KOPT-K1 (cell line): Measurements from ENCODE around the gene CNPY1.

Experiments
- H3K27ac ChIP-seq: fragments of 200-600 bp; sonication (generic); 2 replicates; pipeline ENCODE4 v1.5.1; 2016; ENCODE audit warnings: antibody characterized with exemption, mild to moderate bottlenecking, low read depth, low read length; ENCODE audit not compliant: poor library complexity, severe bottlenecking
- H3K36me3 ChIP-seq: fragments of 200-600 bp; sonication (generic); 2 replicates; pipeline ENCODE4 v1.5.1; 2017; ENCODE audit warnings: antibody characterized with exemption, mild to moderate bottlenecking, low read length, moderate library complexity; ENCODE audit not compliant: insufficient read depth
- H3K9me3 ChIP-seq: fragments of 200-600 bp; sonication (generic); 2 replicates; pipeline ENCODE4 v1.5.1; 2017; ENCODE audit warnings: antibody characterized with exemption, low read length, mild to moderate bottlenecking; ENCODE audit not compliant: insufficient read depth, poor library complexity, severe bottlenecking

The CNPY1 gene

DNA sequence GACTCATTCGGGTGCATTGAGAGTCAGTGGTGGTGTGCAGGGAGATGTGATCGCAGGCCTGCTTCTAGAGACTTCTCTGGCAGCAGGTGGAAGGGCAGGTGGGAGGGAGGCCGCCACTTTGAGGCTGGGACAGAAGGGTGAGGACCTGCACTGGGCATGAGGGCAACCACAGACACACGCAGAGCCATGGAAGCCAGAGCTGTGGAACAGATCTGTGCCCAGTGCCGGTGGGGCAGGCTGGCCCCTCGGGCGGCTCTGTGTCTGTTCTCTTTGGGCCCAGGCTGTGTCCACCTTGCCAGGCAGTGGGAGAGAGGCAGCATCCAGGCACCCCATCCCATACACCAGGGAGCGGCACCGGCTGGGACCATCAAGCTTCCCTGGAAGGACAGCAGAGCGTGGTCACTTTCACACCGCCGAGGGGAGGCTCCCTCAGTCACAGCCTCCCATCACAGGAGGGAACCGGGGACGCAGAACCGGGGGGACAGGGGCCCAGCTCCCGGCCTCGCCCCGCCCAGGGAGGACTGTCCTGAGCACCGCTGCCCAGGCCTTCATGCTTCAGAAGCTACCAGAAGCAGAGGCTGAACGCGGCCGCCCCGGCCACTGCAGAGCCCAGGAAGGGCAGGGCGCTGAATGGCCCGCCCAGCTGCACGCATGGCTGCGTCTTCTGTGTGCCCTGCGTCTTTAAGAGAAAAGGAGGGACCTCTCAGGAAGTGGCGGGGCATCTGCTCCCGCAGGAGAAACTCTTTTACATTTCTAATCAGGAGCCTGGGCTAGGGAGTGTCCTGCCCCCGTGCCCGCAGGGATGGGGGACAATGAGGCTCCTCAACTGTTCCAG lies 56.3 kb downstream of the CNPY1 start:
- no peak overlapping the region for H3K27ac ChIP-seq
- no peaks in the 10 kb centered on the region for H3K36me3 ChIP-seq
- H3K9me3 ChIP-seq: no peaks in the 10 kb centered on the region

DNA sequence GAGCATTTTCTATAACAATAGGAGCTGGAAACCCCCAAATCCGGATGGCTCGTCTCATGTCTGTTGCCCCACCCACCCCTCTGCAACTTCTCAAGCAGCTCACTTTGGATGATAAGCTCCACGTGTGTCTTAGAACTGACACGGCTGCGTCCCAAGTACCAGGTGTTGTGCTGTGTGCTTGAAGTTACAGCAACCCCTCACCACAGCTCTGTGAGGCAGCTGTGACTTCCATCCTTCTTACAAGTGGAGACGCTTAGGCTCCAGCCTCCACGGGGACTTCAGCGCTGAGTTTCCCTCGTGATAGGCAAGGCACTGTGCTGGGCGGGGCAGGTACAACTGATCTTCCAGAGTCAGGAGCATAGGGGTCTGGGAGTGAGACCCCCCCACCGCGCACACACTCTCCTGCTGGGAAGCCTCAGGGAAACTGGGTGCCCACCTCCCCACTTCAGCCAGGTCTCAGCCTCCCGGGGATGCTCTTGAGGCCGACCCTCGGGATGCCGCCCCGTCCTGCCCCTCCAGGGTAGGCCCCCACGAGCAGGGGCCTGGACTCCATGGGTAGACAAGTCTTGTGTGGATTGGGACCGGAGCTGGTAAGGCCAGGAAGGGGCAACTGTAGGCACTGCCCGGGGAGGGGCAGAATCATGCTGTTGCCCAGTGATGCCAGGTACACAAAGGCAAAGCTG lies 57.1 kb downstream of the CNPY1 start:
- H3K27ac ChIP-seq: no peak overlapping the region
- H3K9me3 ChIP-seq: no peaks in the 10 kb centered on the region
- H3K36me3 ChIP-seq: no peaks in the 10 kb centered on the region

DNA sequence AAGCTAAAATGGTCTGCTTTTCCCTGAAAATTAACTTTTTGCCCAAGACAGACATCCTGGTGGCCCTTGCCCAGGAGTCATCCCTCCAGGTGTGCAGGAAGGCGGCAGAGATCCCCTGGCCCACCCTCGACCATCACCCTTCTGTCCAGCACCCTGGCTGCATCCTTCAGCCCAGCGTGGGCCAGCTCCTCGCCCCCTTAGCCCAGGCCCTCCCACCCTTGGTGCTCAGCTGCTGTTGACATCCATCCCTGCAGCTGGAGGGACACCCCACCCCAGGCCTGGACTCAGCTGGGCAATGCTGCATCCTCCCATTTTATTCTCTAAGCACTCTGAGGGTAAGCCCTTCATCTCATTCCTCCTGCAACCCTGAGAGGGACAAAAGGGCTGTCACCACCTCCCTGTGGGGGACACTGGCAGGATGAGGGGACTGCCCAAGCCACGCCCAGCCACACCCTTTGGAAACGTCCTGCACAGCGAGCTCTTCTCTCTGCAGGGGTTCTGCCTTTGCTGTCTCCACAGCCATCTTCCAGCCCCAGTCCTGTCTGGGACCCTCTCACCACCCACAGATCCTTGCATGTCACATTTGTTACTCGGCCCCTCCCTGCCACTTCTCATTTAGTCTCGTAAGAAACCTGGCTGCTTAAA lies 57.8 kb downstream of the CNPY1 start:
- Histone ChIP-seq H3K9me3 (no peaks in the 10 kb centered on the region), H3K36me3 (no peaks in the 10 kb centered on the region), H3K27ac (no peak overlapping the region)

DNA sequence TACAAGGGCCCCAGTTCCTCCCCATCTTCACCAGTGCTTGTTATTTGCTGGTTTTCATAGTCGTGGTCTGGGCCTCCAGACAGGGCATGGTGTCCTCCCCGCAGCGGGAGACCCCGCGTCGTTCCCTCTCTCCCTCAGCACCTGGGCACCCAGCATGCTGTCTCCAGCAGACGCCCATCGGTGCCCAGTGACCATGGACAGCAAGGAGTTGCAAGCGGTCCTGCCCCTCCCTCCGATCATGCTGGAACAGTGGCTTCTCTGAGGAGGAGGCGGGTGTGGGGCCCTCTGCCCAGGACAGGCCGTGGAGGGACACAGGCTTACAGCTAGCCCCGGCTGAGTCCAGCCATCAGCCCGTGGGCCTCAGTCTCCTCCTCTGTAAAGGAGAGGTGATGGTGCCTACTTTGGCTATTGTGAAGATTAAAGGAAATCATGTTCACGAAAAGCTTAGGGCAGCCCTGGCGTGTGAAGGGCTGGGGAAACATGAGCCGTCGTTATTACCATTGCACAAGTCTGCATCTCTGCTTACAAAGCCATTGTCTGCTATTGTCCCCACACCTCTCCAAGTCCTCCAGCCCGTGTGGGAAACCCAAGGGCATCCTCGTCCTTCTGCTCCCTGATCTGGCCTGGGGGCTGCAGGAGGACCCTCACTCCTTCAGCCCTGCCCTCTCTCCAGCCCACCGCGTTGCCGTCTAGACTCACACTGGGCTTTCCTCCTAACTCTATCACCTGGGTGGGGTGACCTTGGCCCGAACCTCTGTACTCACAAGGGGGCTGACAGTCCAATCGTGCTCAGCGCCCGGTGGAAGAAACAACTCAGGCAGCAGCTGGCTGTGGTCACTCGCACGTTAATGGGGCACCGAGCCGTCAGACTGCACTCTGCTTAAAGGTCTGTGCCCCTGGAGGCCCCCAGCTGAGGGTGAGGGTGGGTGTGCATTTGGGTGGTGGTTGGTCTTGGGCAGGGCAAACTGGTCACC lies 58.6 kb downstream of the CNPY1 start:
- H3K9me3 ChIP-seq: no peaks in the 10 kb centered on the region
- H3K27ac ChIP-seq: no peak overlapping the region
- no peaks in the 10 kb centered on the region for H3K36me3 ChIP-seq

DNA sequence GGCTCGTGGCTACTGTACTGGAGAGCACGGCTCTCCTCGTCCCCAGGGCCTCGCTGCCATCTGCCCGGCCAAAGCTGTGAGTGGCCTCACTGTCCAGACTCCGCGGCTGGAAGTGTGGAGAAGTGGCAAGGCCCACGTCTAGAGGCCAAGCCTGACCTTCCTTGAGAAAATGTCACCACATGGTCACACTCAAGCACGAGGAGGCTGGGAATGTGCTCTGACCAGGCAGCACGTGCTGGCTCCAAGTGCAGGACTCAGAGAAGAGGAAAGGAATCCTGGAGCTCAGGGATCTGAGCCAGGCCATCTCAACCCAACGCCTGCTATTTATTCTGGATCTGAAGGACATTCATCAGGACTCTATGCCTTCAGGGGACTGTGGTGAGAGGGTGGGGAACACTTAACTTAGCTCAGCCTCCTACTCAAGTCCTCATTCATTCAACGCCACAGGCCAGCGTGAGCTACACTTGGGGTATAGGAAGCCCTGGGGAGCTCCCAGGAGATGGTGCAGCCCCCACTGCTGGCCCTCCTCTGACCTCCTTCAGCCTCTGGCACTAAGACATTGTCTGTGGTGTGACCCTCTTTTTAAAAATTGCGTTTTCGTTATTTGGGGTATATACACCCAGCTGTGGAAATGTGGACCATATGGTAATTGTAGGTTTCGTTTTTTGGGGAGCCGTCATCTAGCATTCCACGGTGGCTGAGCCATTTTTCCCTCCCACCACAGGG lies 59.4 kb downstream of the CNPY1 start:
- Histone ChIP-seq H3K36me3 (no peaks in the 10 kb centered on the region), H3K9me3 (peaks cover 8% of the 10 kb centered on the region), H3K27ac (no peak overlapping the region)

DNA sequence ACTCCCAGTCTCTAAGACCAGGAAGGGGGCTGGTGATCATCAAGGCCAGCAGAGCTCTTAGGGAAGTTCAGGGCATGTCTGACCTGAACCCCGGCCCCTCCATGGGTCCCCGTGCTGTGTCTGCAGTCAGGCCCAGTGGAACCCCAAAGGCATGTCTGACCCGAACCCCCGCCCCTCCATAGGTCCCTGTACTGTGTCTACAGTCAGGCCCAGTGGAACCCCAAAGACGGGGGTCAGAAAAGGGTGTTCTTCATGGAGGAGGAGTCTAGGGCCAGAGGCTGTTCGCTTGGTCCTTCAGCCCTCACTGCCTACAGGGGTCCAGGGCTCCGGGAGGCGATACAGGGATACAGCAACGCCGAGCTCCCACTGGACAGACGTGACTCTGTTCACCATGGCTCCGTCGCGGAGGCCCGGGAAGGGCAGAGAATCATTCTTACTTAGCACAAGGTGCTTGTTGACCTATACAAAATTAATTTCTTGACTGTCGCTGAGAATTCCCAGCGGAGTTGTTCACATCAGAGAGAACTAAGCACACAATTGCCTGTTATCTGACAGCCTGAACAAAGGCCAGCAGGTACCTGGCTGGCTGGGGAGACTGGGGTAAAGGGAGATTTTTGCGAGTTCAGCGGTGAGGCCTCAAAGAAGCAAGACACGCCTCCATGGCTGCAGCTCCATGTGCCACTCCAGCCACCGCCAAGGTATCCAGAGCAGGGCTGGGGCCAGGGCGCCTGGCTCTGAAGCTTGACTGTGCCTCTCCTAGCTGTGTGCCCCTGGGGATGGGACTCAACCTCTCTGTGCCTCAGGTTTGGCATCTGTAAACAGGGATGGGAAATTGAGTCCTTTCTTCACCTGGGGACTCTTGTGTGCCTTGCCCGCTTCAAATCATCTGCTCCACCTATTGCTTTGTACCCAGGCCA lies 61.6 kb downstream of the CNPY1 start:
- Histone ChIP-seq H3K9me3 (peaks cover 11% of the 10 kb centered on the region), H3K27ac (no peak overlapping the region), H3K36me3 (no peaks in the 10 kb centered on the region)

GRCh38 chr7:155483868-155484325 lies 62.5 kb downstream of the CNPY1 start:
- Histone ChIP-seq H3K36me3 (no peaks in the 10 kb centered on the region), H3K27ac (no peak overlapping the region), H3K9me3 (peaks cover 11% of the 10 kb centered on the region)

GRCh38 chr7:155483245-155483644 lies 63.1 kb downstream of the CNPY1 start:
- H3K36me3 ChIP-seq: no peaks in the 10 kb centered on the region
- H3K9me3 ChIP-seq: peaks cover 11% of the 10 kb centered on the region
- H3K27ac ChIP-seq: no peak overlapping the region

DNA sequence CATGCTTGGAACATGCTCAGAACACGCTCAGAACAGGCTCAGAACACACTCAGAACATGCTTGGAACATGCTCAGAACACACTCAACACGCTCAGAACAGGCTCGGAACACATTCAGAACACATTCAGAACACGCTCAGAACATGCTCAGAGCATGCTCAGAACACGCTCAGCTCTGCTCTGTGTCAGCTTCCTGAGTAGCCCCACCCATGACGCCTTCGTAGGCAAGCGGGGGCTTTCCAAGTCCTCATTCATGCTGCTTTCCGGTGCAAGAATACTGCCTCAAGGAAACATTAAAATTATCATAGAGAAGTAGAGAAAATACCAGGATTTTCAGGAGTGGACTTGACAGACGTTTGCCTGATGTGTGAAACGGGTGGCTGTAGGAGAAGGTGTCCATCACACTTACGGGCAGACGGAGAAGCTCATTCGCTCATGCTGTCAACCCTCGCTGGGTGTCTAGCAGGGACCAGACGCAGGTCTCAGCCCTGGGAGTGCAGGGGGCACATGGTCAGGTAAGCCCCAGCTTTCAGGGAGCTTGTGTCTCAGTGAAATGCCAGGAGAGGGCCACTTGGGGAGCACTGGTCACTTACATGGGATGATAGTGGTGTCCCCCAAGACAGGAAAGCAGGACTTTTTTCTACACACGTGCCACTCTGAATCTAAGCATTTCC lies 63.7 kb downstream of the CNPY1 start:
- Histone ChIP-seq H3K36me3 (no peaks in the 10 kb centered on the region), H3K9me3 (peaks cover 11% of the 10 kb centered on the region), H3K27ac (no peak overlapping the region)

DNA sequence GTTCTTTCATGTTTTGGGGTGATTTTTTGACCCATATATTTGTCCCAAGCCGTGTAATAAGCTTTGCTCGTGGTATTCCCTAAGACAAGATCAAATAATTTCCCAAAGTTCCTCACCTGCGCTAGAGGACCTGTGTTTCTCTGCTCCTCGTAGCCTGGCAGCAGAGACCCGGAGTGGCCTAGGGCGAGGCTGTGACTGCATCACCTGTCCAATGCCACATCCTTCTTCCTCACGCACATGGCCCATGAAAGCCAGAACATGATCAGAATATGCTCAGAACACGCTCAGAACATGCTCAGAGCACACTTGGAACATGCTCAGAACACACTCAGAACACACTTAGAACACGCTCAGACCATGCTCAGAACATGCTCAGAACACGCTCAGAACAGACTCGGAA lies 64.6 kb downstream of the CNPY1 start:
- H3K36me3 ChIP-seq: no peaks in the 10 kb centered on the region
- peaks cover 11% of the 10 kb centered on the region for H3K9me3 ChIP-seq
- H3K27ac ChIP-seq: no peak overlapping the region

GRCh38 chr7:155477476-155477875 lies 68.9 kb downstream of the CNPY1 start:
- Histone ChIP-seq H3K9me3 (peaks cover 7% of the 10 kb centered on the region), H3K36me3 (no peaks in the 10 kb centered on the region), H3K27ac (no peak overlapping the region)

DNA sequence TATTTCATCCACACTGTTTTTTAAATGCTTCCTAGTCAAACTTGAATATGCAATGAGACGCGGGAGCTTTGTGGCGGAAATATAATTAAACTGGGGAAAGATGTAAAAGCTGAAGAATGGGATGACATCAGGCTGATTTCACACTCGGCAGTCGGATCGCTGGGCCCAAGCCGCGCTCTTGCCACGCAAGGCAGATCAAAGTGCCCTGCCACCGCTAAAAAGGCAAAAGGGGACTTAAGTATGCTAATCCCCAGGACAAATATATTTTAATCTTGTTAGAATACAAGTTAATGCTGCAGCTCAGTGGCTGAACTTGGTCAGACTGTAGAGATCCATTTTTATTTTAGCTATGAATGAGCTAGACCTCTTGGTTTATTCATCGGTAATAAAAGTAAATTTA lies 74.6 kb downstream of the CNPY1 start:
- Histone ChIP-seq H3K9me3 (peaks cover 4% of the 10 kb centered on the region), H3K27ac (no peak overlapping the region), H3K36me3 (no peaks in the 10 kb centered on the region)
